ENCODE results near the gene LYSMD4. TPM values are rescaled to one million over a fixed set of nuclear protein-coding genes. Genes with fewer than 3 reads are reported as not detected.
A peak's percentile ranks its signal among the peaks of the same experiment; 100 is the strongest.
"Not testable (repeated sequence)": the region's sequence is repeated elsewhere in the genome, so short reads cannot be mapped to it uniquely, and the experiment has no call there.

LYSMD4 gene
- 3.8 TPM in 2 replicates for polyA plus RNA-seq (2011; rRNA removed)
- 4.8 and 5.6 TPM in 2 replicates for polyA plus RNA-seq (2012; cell fraction: cytosol; rRNA removed)
- polyA plus RNA-seq (2012; cell fraction: nucleus; rRNA removed), result 12.3 and 18.5 TPM in 2 replicates
- 5.4 to 6.0 TPM (median 6.0 TPM) in 3 replicates for polyA plus RNA-seq (2017; fragmentation: RNase III; extraction: RNeasy Plus Mini Kit Qiagen cat#74134 plus additional on column Dnase treatment)
- polyA minus RNA-seq (2011; rRNA and poly(A)+ RNA removed), result 5.5 and 5.9 TPM in 2 replicates

GRCh38 chr15:99733268-99734039, at the start of gene LYSMD4:
Gene LYSMD4, minus strand, starts transcription at chr15:99733437. Its CDS starts 1,438 bp downstream, at chr15:99731999.
- ChIA-PET CTCF (interaction anchor here (0.8 to 3.5 kb wide), 11 partner anchors 21 to 632 kb away, joined by 3 to 30 read pairs (median 3); no protein-coding TSS in a partner anchor), POLR2A (interaction anchor here (0.6 to 1.5 kb wide), 21 partner anchors 10 to 1091 kb away, joined by 3 to 17 read pairs (median 4); partner anchors contain the start of gene LRRC28)
- Histone ChIP-seq H3K9me3 (no peaks in the 10 kb centered on the region), H3K4me3 (peak within 1 kb of the TSS; percentile 61), H3K27ac (peak within 1 kb of the TSS; percentile 85 to 90), H3K4me1 (peaks cover 10% of the 10 kb centered on the region; the same call in 1 of the 3 replicates), H3K4me2 (peak within 1 kb of the TSS; percentile 94)
- ATAC-seq (peak; percentile 96 to 99), FAIRE-seq (no peak), DNase-seq (ENCODE audit: low read depth in 1 of 2, low spot score in 1 of 2) (peak; percentile 94 to 96)
- 14% methylated on average over 20 of the region's 69 CpGs for WGBS (ENCODE audit: missing lambda C conversion rate)
- TF ChIP-seq BCL3 (IDR thresholded peaks at IDR 0.05) (0 out of 3 replicates have a peak, but pooled peaks have one; percentile 35), SREBF2 (IDR thresholded peaks at IDR 0.05) (no peak), CBX8 (IDR thresholded peaks at IDR 0.05) (no peak), MYC (IDR thresholded peaks at IDR 0.05; ENCODE audit: borderline replicate concordance, low read length) (no peak), JUN (IDR thresholded peaks at IDR 0.05) (peak; percentile 69; a peak in 2 of 5 replicates), TFCP2L1 (CRISPR knock-in tag; IDR thresholded peaks at IDR 0.05) (no peak), HOXB5 (CRISPR knock-in tag; IDR thresholded peaks at IDR 0.05) (no peak), REST (IDR thresholded peaks at IDR 0.05) (no peak), NFE2L2 (conservative IDR thresholded peaks at IDR 0.05; ENCODE audit: low read length) (no peak), CEBPB (IDR thresholded peaks at IDR 0.05) (no peak), PHF8 (IDR thresholded peaks at IDR 0.05; ENCODE audit: borderline replicate concordance, low read depth) (peak; percentile 66; the same call in 1 of the 2 replicates), POLR2A (IDR thresholded peaks at IDR 0.05; ENCODE audit: low read length) (peak; percentile 69), KDM5A (IDR thresholded peaks at IDR 0.05) (no peak), CTCF (IDR thresholded peaks at IDR 0.05) (no peak), FOXS1 (CRISPR knock-in tag; IDR thresholded peaks at IDR 0.05) (no peak), HMGXB4 (CRISPR knock-in tag; IDR thresholded peaks at IDR 0.05; ENCODE audit: borderline replicate concordance) (no peak), CHD4 (IDR thresholded peaks at IDR 0.05; ENCODE audit: borderline replicate concordance) (no peak)

- H3K4me3 ChIP-seq, result not testable (repeated sequence)
Measured at GRCh38 chr15:99782029-99782428, 48.8 kb upstream of the LYSMD4 start.

More at GRCh38 chr15:99782029-99782428, 48.8 kb upstream of the LYSMD4 start:
- H3K4me2 ChIP-seq; DNase-seq (ENCODE audit: low read depth in 1 of 2, low spot score in 1 of 2); H3K27ac ChIP-seq; POLR2A ChIA-PET; H3K4me1 ChIP-seq; FAIRE-seq; H3K9me3 ChIP-seq: not testable (repeated sequence)
- ATAC-seq, result peak; percentile 55 to 65; a peak in 2 of 6 replicates
- 48% methylated on average over 4 of the region's 4 CpGs for WGBS (ENCODE audit: missing lambda C conversion rate)
- CTCF ChIA-PET, result interaction anchor here (2.1 kb wide), 1 partner anchor 29 kb away, joined by 5 read pairs; no protein-coding TSS in a partner anchor
